HG03060 (cell line): ENCODE measurements around the gene ATXN7L1.

Experiments
- ATAC-seq: cut with Tn5 transposase; IDR thresholded peaks from one replicate; pipeline ENCODE4 v1.9.1; 2021; ENCODE audit warnings: low read depth, moderate number of reproducible peaks; ENCODE audit not compliant: unreplicated experiment

ATXN7L1 gene

DNA sequence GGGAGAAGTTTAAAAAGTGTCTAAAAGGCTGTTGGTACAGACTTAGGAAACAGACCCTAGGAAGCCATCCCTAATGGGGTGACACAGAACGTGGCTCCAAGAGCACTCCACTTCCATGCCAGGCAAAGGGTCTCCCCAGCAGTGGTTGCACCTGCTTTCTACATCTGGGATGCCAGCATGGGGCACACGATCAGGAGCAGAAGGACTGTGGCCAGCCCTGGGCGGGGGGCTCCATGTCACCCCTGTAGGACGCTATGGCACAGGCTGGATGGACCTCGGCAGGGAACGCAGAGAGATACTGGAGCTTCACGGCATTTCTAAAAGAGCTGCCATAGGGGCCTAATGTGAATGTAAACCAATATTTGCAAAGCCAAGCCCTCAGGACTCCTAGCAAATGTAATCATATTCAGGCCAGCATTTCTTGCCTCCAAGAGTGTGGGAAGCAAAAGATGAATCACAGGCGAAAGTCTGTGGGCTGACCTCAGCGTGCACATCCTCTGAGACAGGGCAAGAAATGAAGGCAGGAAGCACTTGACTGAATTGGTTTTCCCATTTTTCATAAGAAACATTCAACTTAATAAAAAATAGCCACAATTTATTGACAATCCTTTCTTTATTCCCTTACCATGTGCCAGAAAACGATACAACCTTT is 93.9 kb downstream of the ATXN7L1 start:
- ATAC-seq = no peak

DNA sequence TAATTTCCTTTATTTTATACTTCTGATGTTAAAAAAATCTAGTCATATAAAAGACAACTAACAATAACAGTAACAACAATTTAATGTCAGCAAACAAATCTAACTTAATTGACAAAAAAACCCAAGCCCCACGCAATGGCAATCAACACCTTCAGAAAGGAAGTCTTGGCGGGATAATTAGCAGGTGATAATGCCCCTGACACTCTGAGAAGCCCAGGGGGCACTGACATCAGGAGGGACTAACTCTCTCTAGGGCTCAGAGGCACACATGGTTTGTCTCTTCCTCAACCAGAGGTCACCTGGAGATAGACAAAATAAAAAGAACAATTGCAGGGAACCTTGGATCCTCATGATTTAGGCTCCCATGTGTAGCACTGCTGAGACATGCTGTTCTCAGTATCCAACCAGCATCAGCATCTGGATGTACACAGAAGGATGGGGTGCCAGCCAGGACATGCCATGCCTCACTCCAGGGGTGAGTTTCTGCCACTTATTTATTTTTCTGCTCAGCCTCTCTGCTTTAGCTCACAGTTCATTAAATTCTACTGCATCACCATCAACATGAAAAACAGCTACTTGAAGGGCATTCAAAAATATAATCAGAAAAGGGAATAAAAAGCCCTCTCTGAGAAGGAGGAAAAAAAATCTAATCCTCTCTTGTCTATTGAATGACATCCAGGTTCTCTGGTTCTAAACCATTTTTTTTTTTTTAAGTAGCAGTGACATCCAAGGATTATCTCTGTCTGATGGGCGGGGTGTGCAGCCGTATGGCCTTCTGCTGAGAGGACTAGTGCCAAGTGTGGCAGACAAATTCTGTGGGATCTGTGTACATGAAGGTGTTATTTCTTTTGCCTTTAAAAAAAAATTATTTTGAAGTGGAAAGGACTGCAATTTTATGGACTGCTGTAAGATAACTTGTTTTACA is 96.3 kb downstream of the ATXN7L1 start:
- no peak for ATAC-seq

DNA sequence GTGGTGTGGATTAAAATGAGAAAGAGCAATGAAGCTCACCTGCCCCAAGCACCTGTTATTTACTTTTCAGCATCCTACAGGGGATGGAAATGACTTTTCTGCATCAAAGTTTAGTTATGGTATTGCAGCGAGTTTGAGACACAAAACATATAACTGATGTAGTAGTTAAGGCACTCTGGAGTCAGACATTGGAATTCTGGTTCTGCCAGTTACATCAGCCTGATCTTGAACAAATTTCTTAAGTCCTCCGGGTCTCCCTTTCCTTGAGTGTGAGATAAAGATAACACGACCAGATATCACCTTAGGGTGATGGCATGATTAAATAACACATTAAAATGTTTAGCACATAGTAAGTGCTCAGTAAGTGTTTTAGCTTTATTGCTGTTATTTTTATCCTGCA is 97.4 kb downstream of the ATXN7L1 start:
- ATAC-seq = no peak

DNA sequence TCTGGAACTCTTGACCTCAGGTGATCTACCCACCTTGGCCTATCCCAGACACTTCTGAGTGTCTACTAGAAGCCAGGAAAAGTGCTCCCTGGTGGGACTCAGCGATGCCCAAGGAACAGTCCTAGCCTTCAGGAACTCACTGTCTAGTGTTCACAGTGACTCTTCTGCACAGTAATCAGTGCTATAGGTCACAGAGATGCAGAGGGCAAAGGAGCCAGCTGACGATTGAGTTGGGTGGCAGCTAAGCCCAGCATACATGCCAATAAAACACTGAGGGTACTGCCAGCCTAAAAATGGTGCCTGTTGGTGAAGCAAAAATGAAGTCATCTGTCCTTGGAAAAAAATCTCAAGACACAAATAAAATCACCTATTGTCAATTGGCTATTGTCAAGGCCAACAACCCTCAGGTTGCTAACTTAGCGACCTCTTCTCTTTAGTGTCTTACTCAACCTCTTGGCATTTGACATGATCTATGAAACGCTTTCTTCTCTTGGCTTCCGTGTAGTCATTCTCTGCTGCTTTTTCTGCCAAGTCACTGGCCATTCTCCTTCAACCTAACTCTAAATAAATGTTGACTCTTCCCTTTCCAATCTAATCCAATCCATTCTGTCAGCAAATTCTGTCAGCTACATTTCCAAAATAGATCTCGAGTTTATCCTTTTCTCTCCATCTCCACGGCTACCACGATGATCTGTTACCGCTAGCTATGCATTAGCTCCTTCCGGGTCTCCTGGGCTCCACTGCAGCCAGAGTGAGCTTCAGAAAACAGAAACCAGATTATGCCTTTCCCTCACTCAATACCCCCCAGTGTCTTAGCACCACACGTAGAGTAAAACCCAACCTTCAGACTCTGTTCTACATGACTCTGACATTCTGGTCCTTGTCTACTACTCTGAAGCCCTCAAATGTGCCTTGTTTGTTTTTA is 99.2 kb downstream of the ATXN7L1 start:
- ATAC-seq = no peak

DNA sequence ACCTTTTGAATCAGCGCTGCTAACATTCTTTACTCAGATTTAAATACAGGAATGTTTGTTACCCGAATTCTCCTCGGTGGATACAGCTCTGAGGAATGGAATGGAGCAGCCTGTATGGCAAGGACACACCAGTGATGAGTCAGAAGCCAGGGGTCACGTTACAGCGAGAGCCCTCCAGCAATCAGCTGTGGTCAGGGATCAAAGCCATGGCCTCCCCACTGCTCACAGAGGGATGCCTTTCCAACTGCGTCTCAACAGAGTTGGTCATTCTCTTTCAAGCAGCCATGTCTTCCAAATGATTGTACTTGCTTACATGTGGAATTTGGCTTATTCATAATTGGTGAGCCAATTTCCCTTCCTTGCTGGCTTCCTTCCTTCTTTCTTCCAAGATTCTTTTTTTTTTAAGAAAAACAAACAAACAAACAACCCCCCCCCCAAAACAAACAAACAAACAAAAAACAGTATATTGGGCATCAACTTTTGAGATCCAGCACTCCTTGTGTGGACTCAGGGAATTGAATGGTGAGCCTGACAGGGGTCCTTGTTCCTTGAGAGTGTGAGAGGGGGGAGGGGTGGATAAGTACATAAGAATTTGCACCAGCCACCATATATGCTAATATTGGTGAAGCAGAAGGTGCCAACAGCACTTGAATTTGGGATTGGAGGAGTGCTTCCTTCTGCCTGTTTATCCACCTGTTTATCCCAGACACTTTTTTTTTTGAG is 100.2 kb downstream of the ATXN7L1 start:
- ATAC-seq = no peak

DNA sequence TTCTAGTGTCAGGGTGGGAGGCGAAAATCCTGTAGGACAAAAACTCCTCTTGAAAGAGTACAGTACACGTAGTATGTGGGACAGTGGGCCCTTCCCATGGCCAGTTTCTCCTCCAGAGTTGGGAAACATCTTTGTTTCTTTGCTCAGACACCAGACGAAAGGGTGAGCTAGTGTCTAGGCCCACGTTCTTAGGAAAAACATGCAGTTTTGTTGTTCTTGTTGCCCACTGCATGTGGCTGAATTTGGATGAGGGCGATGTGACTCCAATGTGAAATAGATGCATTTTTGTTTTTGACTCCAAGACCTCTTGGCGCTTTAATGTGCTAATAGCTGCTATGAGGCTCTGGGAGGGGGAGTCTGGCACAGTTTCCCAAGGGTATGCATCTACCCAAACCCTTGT is 100.8 kb downstream of the ATXN7L1 start:
- no peak for ATAC-seq

DNA sequence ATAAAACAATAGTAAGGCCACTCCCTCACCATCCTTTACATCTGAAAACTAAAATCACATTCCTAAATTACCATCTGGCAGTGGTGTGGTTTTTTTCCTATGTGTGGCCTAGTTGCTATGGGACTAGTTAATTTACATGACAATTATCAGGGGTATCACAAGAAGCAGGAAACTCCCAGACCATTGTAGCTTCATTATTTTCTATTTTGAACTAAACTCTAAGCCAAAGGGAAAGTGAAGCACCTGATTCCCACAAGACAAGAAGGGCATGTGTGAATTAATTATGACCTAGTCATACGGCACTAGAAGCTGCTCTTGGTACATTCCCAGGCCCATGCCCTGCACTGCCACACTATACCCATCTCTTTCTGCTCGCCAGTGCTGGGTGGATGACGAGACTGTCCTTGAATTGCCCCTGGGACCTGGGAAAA is 103.4 kb downstream of the ATXN7L1 start:
- ATAC-seq = no peak

DNA sequence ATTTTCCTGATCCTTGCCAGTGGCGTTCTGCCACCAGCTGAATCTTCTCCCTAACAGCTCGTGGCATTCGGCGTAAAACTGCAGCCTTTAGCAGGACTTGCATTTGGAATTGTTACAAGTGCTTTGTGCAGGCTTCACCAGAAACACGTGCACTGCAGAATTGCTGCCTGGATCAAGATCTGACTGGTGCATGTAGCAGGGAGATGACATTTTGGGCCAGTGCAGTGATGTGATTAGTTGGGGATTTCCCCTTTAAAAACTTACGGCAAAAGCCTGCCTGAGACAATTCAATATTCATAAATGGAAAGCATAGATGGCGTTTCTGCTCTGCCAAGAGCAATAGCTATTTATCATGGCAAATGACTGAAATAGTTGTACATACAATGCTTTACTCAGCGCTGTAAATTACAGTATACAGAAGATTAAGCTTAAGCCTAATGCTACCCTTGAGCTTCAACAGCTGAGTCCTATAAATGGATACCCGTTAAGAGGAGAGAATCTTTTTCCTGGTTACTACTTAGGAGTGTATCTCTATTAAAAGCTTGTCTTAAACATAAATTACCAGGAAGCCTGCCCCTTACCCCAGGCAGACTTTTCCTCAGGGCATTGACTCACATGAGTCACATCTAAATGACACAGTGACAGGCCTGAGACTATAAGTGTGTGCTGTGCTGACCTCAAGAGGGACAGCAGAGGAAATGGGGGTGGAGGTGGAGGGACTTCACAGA is 106.3 kb downstream of the ATXN7L1 start:
- no peak for ATAC-seq

DNA sequence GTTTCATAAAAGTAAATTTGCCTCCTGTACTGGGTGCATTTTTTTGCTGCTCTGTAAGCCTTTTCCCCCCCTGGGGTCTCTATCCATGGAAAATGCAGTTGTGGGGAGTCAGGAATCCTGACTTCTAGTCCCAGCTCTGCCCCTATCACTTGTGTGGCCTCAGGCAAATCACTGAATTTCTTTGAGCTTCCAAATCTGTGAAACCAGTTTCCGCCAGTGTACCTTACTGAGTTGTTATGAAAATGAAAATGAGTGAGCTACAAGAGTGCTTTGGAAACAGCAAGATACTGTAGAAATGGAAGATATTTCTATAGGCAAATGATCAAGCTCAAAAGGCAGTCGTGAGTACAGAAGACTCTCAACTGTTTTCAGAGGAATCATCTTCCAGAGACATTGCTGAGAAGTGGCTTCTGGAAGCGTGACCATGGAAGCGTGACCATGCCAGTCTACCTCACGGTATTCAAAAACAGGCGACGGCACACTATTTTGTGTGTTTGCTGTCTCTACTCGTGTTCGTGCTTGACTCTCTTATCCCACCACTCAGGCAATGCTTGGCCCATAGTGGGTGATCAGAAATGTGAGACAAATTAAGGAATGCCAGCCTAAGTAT is 107.4 kb downstream of the ATXN7L1 start:
- no peak for ATAC-seq

DNA sequence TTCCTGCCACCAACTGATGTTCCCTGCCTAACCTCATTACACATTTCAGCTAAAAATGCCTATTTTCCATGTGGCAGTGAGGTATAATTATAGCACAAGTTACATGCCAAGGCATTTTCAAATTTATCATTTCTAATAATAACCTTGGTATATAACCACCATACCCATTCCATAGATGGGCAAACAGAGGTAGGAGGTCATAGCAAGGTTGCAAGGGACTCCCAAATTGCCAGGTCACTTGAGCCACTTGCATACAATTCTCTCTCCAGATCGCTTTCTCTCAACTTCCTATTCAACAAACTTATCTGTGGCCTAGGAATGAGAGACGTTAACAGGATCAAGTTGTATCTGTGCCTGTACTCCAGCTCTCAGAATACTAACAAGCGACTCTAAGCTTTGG is 108.3 kb downstream of the ATXN7L1 start:
- no peak for ATAC-seq

DNA sequence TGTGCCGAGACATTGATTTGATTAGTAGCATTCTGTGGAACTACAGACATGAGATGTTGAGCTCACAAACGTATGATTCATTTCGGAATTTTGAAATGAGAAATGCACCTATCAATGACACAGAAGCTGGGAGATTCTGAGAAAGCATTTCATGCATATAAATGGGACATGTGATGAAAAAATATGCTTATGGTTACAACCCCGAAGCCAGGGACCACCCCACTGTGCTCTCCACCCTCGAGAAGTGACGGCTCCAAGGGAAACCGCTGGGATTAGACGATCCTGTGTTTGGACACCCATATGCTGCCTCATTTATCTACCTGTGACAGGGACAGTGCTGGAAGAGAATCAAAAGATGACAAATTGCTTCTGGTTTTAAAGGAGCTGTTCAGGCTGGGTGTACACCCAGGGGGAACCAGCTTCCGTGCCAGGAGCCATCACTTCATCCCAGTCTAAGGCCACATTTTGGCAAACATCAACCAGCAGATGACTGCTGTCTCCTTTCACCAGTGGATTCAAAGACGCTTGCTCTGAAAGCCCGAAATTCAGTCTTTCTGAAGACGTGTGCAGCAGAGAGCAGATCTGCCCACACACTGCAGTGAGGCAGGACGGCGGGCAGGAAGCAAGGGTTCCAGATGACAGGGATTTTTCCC is 109.9 kb downstream of the ATXN7L1 start:
- no peak for ATAC-seq

DNA sequence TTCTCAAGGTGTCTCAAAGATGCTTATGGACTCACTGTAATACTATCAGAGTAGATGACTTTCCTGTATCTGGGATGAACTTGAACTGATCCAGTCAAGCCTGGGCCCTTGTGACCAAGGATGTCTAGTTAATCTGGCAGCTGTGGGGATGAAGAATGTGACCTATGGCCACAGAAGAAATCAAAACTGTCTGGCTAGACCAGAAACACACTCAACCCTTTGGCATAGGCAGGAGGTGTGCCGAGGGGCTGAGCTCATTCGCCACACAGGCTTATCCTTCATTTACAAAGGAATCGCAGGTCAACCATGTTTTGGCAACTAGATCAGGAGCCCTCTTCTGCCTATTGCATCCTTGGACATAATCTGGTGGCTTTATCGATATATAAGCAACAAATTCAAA is 110.6 kb downstream of the ATXN7L1 start:
- no peak for ATAC-seq

DNA sequence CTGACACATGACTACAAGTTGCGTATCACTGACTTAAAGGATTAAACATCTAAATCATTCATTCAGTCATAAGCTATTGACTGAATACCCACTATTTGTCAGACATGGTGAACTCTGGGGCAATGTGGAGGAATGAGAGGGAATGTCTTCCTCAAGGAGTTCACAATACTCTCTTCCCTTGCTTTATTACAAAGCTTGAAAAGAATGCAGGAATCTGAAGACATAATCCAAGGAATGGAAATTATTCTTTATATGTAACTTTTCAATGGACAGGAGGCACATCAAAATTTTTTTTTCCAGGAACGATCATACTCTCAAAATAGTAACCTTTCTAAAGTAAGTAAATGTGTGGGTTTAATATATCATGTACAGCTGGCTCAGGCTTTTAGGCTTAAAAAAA is 111.9 kb downstream of the ATXN7L1 start:
- ATAC-seq = no peak

DNA sequence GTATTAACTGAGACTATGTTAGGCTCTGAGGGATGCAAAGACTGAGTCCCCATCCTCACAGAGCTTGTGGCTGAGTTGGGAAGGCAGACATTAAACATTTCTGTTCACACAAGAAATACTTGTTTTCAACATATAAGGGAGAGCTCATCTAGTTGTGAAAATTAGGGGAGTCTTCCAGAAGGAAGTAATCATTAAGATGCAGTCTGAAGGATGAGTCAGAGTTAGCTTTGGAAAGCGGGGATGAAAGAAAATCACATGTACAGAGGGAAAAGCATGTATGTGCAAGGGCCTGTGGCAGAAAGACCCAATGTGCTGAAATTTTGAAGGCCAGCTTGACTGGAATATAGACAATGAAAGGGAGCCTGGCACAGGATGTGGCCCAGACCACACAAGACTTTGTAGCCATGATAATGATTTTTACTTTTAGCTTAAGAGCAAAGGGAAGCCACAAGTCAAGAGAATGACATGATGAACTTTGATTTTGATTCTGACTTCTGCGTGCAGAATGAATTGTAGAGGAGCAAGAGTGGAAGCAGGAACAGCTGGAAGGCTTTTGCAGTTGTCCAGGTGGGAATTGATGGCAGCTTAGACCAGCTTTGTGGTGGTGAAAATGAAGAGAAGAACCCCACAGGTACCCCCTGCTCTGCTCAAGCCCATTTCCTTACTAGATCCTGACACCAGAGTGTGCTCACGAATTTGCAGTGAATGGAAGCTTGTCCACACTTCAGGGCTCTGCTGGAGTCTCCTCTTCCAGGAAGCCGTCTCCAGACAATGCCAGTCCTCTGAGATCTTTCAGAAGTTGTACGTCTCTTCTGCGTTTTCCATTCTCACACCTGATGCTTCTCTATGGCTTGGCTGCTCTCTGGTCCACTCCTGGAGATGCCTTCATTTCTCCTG is 115.6 kb downstream of the ATXN7L1 start:
- ATAC-seq = no peak

DNA sequence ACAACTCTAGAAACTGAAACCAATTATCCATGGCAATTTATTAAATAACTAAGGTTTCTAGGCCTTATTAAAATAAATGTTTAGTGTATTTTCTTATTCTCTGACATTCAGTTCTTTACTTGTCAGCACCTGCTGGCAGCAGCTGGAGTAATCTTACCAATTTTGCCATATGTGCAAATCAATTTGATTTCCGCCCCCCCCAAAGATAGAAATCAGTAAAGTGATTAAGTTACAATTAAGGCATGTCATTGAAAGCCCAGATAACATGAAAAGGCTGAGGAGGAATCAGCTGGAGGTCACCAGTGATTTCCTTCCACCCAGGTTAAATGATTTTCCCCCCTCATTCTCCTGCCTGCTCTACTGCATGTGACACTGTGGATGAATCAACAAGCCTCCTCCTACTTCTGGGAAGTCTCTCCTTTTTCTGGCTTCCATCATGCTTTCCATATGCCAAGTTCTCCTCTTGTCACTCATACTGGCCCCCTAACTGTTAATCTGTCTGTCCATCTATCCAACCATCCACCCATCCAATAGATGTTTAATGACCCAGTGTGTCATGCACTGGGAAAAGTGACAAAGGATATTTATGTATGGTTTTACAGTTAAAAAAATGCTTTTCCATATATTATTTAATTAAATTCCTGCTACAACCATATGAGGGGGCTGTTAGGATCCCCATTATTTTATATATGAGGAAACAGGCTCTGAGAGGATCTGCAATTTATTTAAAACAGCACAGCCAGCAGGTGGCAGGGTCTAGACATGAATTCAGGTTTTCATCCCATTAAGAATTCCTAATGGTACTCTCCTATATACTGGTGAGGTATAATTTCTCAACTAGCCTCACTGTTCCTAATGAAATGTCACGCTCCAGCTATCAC is 116.5 kb downstream of the ATXN7L1 start:
- no peak for ATAC-seq

DNA sequence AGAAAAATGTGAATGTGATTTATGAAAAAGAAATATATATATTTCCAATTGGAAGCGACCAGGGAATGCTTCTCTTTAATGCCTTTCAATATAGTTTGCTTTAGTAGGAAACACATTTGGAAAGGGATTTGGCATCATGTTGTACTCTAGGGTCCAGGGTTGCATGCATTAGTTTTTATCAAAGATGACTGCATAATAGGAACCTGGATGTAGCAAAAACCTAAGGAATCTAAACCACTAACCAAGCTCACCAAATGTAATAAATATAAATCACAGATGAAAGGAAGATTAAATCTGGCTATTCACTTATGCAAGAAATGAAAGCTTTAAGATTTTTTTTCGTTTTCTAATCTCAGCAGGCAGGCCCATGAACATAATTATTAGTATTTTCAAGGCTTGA is 120.0 kb downstream of the ATXN7L1 start:
- no peak for ATAC-seq
